ENCODE results near the gene TBX19.
"Not testable (repeated sequence)": the region's sequence is repeated elsewhere in the genome, so short reads cannot be mapped to it uniquely, and the experiment has no call there.

The TBX19 gene

DNA sequence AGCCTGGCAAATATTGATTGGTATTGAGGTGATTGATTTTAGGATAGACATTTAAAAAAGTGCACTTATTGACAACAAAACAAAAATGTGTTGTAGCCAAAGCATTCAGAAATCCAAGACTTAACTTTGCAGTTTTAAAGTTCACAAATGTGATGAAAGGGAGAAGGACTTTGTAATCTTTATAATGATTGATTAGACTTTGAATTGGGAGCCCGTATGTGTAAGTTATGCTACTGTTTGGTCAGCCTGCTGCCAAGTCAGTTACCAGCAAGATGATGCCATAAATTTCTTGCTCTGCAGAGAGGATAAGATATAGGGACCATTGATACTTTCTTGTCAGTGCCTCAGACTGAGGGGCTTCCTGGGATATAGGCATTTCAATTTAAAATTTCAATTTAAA lies 39.5 kb downstream of the TBX19 start:
- DNase-seq (ENCODE audit: low spot score): no peak

DNA sequence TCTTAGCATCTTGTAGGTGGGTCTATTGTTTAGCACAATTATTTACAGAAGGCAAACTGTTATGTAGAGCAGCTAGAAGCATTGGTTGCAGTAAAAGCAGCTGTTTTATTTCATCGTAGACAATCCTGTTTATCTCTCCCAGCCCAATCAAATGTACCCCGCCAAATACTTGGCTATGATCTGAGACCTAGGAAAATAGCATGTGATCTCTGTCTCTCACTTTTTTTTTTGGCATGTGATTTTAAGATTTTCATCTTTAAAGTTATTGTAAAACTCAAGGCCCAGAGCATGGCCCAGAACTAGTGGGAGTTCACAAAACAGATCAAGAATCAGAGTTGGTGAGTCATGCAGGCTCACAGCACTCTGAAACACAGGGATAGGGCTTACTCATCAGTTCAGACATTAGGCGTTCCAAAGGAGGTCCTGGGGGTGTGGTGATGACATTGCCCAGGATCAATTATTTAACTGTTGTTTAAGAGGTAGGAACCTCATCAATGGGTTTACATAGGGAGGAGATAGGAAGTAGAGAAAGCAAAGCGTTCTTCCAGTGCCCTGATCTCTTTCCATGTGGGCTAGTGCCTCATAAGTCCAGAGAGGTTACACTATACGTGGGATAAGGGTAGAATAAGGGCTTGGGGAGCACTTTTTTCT lies 40.2 kb downstream of the TBX19 start:
- DNase-seq (ENCODE audit: low spot score): peak; percentile 33

DNA sequence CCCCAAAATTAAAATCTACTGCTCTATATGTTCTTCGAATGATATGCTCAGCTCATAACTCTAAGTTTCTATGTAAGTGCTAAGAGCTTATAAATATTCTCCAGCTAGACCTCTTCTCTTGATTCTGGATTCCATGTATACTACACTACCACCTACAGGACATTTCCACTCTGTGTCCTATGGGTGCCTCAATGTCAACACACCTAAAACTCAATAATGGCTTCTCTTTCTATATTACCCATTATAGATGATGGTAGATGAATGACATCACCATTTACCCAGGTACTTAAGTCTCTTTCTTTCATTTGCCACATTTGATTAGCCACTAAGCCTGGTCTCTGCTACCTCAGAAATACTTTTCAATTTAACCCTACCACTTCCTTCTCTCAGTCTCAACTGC lies 41.3 kb downstream of the TBX19 start:
- DNase-seq (ENCODE audit: low spot score): peak; percentile 54

DNA sequence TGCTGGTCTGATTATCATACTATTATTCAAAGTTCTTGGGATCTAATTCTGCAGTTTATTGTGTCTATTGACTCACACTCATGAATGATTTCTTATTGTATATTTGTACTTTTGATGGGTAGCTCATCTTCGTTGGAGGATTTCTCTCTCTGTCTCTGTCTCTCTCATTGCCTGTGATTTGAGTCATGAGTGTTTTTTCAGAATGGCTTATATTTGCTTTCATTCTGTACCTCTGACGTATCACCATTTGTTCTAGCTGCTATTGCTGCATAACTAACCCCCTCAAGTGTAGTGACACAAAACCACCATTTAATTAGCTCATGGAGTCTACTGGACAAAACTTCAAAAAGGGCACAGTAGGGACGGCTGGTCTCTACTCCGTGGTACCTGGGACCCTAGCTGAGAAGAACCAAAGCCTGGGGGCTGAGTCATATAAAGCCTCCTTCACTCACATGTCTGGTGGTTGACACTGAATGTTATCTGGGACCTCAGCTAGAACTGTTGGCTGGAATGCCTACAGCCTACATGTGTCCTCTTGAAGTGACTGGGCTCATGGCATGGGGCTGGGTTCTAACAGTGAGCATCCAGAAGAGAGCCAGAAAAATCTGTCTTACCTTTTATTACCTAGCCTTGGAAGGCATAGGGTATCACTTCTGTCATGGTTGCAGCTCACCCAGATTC lies 44.2 kb downstream of the TBX19 start:
- no peak for DNase-seq (ENCODE audit: low spot score)

DNA sequence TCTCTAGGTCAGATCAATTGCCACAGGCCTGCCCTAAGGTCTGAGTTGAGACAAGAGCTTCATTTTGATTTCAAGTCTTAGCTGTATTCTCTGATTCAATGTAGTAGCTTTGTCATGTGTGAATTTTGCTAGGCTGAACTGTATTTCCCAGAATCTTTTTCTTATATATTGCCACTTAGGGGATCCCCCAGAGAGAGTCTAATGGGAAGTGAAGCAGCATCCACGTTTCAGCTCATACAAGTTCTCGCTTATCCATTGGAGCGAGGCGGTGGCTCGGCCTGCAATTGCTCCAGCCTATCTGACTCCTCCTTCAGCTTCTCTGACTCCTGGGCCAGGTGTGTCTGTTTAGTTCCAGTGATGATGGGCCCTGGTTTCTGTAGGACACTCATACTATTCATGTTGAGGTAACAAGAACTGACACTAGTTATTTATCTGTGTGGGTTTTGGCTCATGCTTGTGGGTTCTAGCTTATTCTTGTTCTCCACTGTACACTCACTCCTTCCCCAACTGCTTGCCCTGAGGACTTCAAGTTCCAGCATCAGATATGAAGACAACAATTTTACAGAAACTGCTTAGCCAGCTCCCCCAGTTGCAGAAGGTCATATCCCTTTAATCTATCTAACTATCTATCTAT lies 48.2 kb downstream of the TBX19 start:
- no peak for DNase-seq (ENCODE audit: low spot score)

DNA sequence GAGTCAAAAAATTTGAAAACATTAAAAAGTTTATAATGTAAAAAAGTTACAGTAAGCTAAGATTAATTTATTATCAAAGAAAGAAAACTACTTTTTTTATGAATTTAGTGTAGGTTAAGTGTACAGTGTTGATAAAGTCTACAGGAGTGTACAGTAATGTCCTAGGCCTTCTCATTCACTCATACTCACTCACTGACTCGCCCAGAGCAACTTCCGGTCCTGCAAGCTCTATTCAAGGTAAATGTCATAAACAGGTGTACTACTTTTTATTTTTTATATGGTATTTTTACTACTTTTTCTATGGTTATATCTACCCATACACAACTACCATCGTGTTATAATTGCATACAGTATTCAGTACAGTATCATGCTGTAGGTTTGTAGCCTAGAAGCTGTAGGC lies 49.6 kb downstream of the TBX19 start:
- DNase-seq (ENCODE audit: low spot score): no peak

DNA sequence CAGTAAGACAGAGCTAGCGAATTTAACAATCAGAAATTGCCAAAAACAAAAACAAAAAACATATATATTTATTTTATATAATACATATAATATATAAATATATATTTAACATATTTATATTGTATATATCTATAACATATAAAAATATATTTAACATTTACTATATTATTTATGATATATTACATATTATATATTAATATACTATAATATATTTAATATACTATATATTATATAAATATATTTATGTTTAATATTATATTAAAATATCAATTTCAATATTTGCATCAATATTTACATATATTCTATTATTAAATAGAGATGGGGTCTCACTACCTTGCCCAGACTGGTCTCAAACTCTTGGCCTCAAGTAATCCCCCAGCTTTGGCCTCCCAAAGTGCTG lies 50.9 kb downstream of the TBX19 start:
- no peak for DNase-seq (ENCODE audit: low spot score)

DNA sequence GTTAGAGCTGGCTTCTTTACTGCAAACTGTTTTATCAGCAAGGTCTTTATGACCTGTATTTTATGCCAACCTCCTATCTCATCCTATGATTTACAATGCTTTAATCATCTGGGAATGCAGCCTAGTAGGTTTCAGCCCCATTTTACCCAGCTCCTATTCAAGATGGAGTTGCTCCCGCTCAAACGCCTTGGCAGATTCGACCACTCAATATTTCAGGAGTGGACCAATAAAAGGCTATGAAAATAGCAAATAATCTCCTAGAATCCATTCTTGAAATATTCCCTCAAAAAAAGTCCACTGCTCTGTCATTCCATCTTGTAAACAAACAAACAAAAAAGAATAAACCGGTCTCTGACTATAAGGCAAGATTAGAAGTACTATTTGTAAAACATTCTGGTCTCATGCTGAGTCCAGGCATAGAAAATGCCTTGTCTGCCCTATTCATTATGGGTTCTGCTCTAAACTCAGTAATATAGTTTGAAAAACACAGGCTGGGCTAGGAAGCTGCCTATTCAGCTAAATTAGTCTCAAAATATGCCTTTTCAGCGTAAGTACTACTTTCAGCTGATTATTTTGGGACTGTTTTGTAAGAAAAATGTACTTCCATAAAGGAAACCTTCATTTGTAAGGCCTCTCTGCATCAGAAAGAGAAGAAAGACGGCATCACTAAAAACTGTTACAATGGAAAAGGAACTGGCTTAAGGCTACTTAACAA lies 53.0 kb downstream of the TBX19 start:
- no peak for DNase-seq (ENCODE audit: low spot score)

DNA sequence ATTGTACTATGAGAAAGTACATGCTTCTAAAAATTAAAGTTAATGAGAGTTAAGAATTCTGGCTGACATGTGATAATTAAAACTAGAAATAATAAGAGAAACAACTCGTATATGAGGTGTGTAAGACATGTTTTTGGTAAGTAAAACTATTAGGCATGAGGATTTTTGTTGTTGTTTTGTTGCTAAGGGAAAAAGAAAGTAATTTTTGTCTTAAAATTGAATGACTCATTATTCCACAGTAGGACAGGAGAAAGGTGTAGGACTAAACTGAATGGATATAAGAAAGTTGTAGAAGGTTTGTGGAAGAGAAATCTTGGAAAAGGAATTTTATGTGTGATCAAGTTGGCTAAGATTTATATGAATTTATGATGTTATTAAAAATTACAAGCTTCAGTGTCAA lies 54.8 kb downstream of the TBX19 start:
- no peak for DNase-seq (ENCODE audit: low spot score)

DNA sequence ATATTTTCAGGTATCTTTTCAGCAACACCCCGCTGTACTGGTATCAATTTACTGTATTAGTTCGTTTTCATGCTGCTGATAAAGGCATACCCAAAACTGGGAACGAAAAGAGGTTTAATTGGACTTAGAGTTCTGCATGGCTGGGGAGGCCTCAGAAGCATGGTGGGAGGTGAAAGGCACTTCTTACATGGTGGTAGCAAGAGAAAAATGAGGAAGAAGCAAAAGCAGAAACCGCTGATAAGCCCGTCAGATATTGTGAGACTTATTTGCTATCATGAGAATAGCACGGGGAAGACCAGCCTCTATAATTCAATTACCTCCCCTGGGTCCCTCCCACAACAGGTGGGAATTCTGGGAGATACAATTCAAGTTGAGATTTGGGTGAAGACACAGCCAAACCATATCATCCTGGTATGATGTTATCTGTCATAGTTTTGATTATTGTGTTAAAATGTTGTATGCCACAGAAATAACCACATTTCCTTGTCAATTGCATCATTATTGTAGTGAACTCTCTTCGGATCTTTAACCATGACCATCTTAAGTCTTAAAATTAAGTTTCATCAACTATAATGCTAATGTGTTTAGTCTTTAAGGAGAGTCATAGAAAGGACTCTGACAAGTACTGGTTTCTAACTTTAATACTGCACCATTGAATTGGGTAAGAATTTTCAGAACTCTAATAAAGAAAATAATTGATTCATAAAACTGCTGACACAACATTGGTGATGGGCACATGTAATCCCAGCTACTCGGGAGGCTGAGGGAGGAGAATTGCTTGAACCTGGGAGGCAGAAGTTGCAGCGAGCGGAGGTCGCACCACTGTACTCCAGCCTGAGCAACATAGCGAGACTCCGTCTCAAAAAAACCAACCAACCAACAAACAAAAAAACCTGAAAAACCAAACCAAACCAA lies 58.2 kb downstream of the TBX19 start:
- DNase-seq (ENCODE audit: low spot score): no peak

DNA sequence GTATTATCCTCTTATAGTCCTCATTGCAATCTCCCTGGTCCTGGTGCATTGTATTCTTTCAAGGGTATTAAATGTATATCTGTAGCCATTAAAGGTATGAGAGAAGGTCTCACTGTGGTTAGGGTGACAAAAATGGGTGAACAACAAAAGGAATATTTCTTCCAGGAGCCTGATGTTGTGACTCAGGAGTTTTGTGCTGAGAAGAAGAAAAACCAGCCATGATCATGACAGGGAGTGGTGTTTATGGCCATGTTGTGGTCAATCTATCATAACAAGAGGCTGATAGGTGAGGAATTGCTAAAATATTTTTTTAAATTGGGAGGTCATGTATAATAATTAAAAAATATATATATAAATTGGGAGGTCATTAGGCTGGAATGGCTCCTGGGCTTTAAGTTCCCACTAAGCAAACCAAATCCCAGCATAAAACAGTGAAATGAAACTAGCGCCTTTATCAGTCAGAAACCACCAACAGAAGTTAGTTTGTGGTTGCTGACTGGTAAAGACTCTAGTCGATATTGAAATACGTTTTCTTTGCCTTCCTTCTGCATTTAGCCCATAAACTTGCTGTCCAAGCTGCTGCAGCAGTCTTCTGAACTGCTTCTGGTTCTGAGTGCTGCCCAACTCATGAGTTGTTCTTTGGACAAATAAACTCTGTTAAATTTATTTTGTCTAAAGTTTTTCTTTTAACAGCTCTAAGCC lies 60.3 kb downstream of the TBX19 start:
- no peak for DNase-seq (ENCODE audit: low spot score)

DNA sequence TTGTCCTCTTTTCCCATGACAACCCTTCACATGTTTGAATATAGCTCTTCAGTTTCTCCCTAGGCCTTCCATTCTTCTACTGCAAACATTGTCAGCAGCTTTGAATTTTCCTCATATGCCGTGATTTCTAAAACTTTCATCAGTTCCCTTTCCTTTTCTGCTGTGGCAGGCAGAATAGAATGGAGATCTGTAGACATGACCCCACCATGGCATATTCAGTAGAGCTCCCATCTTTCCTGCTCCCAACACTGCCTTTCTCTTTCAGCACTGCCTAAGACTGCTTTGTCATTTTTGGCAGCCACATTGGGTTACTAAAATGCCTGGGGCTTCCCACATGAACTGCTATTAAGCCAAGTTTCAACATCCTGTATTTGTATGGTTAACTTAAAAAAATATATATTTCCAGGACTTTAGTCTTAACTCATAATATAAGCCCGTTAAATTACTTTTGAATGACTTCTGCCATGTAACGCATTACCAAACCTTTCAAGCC lies 60.9 kb downstream of the TBX19 start:
- DNase-seq (ENCODE audit: low spot score): no peak

DNA sequence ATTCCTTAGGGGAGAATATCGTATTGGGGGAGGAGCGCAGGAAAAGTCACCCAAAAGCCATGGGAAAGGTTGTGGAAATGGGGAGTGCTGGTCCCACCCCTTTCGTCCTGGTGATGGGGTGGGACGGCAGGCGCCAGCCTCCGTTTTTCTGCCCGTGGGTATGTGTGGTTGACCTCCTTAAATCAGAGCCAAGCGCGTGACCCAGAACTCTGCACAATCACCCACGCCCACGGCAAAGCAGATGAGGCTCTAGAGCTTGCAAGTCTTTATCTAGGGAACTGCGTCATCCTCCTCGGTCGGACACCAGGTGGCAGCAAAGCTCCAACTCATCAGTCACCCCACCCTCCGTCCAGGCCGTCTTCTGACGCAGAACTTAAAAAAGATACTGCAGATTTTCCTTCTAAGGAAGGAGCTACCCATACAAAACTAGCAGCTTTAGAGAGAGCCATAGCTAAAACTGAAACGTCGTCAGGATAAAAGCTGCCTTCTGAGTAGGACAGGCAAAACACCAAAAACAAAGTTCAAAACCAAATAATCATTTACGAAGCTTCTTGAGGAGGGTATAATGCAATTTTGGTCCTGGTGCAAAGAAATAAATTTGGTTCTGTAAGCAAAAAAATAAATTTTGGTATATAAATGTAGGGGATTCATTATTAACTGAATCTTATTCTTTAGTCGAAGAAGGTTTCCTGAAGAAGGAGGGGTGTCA lies 62.0 kb downstream of the TBX19 start:
- DNase-seq (ENCODE audit: low spot score): peak; percentile 73

DNA sequence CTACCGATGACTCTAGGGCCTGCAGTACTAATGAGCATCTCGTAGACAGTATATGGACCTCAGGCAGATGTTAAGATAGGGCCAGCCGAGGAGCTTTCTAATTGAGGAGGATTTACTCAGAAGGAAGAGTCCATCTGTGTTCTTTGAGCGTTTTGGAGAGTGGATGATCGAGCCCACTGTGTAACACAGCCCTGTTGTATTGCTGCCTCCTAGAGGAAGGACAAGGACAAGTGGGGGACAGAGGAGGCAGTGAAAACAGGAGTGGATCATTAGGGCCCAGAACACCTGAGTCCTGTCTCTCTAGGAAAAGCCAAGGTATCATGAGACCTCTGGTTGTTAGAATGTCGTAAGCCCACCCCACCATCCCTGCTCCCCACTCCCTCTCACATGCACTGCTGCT lies 62.9 kb downstream of the TBX19 start:
- no peak for DNase-seq (ENCODE audit: low spot score)

DNA sequence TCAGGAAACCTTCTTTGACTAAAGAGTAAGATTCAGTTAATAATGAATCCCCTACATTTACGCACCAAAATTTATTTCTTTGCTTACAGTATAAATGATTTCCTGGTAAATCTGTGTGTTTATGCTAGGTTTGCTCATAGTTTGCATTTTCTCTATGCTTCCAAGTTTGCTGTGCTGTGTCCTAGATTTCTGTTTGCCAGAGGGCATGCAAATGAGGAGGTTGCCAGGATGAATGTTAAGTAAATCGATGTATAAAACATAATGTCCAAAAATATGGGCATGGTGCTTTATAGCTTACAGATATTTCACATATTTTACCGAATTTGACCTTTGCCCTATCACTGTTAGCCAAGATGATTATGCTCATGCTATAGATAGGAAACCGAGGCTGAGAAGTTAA lies 63.8 kb downstream of the TBX19 start:
- no peak for DNase-seq (ENCODE audit: low spot score)

DNA sequence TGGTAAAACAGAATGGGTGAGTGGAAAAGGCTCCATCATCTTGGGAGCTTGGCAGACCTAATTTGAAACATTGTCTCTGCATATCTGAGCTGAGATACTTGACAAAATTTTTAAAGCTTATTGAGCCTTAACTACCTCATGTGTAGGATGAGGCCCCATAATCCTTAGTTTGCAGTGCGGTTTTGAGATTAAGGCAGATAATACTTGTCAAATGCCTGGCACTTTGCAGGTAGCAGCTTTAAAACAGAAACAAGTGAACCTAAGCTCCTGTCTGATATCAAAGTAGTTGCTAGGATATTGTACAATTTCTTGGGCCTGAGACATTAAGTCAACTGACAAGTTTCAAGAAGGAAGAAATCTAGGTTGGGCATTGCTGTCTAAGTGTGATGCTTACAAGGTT lies 65.3 kb downstream of the TBX19 start:
- no peak for DNase-seq (ENCODE audit: low spot score)

DNA sequence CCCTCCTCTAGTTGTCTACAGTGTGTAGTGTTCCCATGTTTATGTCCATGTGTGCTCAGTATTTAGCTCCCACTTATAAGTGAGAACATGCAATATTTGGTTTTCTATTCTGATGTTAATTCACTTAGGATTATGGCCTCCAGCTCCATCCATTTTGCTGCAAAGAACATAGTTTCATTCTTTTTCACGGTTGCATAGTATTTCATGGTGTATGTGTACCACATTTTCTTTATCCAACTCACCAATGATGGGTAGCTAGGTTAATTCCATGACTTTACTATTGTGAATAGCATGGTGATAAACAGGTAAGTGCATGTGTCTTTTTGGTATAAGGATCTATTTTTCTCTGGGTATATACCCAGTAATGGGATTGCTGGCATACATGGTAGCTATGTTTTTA lies 67.0 kb downstream of the TBX19 start:
- no peak for DNase-seq (ENCODE audit: low spot score)

DNA sequence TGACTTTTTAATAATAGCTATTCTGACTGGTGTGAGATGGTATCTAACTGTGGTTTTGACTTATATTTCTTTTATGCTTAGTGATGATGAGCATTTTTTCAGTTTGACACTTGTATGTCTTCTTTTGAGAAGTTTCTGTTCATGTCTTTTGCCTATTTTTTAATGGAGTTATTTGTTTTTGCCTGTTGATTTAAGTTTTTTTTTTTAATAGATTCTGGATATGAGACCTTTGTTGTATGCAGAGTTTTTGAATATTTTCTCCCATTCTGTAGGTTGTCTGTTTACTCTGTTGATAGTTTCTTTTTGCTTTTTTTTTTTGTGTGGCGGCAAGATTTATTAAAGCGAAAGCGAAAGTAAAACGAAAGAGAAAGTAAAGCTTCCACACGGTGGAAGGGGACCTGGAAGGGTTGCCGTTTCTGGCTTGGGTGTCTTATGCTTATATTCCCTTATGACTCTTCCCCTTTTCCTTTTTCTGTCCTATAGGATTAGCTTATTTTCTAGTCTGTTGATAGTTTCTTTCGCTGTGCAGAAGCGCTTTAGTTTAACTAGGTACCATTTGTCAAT lies 67.6 kb downstream of the TBX19 start:
- DNase-seq (ENCODE audit: low spot score): peak; percentile 32

DNA sequence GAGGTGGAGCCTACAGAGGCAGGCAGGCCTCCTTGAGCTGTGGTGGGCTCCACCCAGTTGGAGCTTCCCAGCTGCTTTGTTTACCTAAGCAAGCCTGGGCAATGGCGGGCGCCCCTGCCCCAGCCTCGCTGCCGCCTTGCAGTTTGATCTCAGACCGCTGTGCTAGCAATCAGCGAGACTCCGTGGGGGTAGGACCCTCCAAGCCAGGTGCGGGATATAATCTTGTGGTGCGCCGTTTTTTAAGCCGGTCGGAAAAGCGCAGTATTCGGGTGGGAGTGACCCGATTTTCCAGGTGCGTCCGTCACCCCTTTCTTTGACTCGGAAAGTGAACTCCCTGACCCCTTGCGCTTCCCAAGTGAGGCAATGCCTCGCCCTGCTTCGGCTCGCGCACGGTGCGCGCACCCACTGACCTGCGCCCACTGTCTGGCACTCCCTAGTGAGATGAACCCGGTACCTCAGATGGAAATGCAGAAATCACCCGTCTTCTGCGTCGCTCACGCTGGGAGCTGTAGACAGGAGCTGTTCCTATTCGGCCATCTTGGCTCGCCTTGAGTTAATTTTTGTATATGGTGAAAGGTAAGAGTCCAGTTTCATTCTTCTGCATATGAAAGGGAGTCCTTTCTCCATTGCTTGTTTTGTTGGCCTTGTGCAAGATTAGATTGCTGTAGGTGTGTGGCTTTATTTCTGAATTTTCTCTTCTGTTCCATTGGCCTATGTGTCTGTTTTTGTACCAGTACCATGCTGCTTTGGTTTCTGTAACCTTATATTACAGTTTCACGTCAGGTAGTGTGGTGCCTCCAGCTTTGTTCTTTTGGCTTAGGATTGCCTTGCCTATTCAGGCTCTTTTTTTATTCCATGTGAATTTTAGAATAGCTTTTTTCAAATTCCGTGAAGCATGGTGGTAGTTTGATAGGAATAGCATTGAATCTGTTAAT lies 73.9 kb downstream of the TBX19 start:
- not testable (repeated sequence) for DNase-seq (ENCODE audit: low spot score)

Measured in SW480 (cell line).